Measurements from ENCODE around the gene ZBTB7C. TPM values are rescaled to one million over a fixed set of nuclear protein-coding genes. Genes with fewer than 3 reads are reported as not detected.
A peak's percentile ranks its signal among the peaks of the same experiment; 100 is the strongest.

ZBTB7C gene
- total RNA-seq, 1 donor from 2014 or later = 7.4 TPM

- Mint-ChIP-seq H3K4me3 (no peak overlapping the region), H3K9me3 (no peaks in the 10 kb centered on the region), H3K27me3 (ENCODE audit: low read depth) (peaks cover 46% of the 10 kb centered on the region), H3K4me1 (peaks cover 20% of the 10 kb centered on the region), H3K27ac (no peak overlapping the region), H3K36me3 (no peaks in the 10 kb centered on the region)
- no peak for DNase-seq (ENCODE audit: low spot score in 2 of 2, unreplicated experiment in 2 of 2)
- no peak for TF ChIP-seq CTCF (IDR thresholded peaks at IDR 0.05; ENCODE audit: unreplicated experiment)
Measured at GRCh38 chr18:48399303-48400075, 9.7 kb downstream of the ZBTB7C start.

- Mint-ChIP-seq H3K4me1 (peaks cover 33% of the 10 kb centered on the region), H3K4me3 (no peak overlapping the region), H3K27me3 (ENCODE audit: low read depth) (peaks cover 36% of the 10 kb centered on the region), H3K9me3 (no peaks in the 10 kb centered on the region), H3K36me3 (no peaks in the 10 kb centered on the region), H3K27ac (no peak overlapping the region)
- TF ChIP-seq CTCF (IDR thresholded peaks at IDR 0.05; ENCODE audit: unreplicated experiment) = no peak
- DNase-seq (ENCODE audit: low spot score in 2 of 2, unreplicated experiment in 2 of 2) = peak in 1 of 2 experiments; percentile 33
Measured at GRCh38 chr18:48398074-48398473, 11.1 kb downstream of the ZBTB7C start.

GRCh38 chr18:48397021-48397420 lies 12.2 kb downstream of the ZBTB7C start:
- Mint-ChIP-seq H3K4me3 (no peak overlapping the region), H3K4me1 (peaks cover 42% of the 10 kb centered on the region), H3K9me3 (no peaks in the 10 kb centered on the region), H3K27me3 (ENCODE audit: low read depth) (peaks cover 27% of the 10 kb centered on the region), H3K27ac (no peak overlapping the region), H3K36me3 (no peaks in the 10 kb centered on the region)
- DNase-seq (ENCODE audit: low spot score in 2 of 2, unreplicated experiment in 2 of 2) = no peak
- no peak for TF ChIP-seq CTCF (IDR thresholded peaks at IDR 0.05; ENCODE audit: unreplicated experiment)

GRCh38 chr18:48396561-48396960 lies 12.6 kb downstream of the ZBTB7C start:
- no peak for DNase-seq (ENCODE audit: low spot score in 2 of 2, unreplicated experiment in 2 of 2)
- no peak overlapping the region for H3K4me3 Mint-ChIP-seq
- no peaks in the 10 kb centered on the region for H3K36me3 Mint-ChIP-seq
- peaks cover 45% of the 10 kb centered on the region for H3K4me1 Mint-ChIP-seq
- H3K27ac Mint-ChIP-seq = no peak overlapping the region
- no peaks in the 10 kb centered on the region for H3K9me3 Mint-ChIP-seq
- TF ChIP-seq CTCF (IDR thresholded peaks at IDR 0.05; ENCODE audit: unreplicated experiment) = no peak
- H3K27me3 Mint-ChIP-seq (ENCODE audit: low read depth) = peaks cover 27% of the 10 kb centered on the region

- H3K4me1 Mint-ChIP-seq = peaks cover 46% of the 10 kb centered on the region
- DNase-seq (ENCODE audit: low spot score in 2 of 2, unreplicated experiment in 2 of 2) = no peak
- no peak for TF ChIP-seq CTCF (IDR thresholded peaks at IDR 0.05; ENCODE audit: unreplicated experiment)
- H3K4me3 Mint-ChIP-seq = no peak overlapping the region
- no peaks in the 10 kb centered on the region for H3K36me3 Mint-ChIP-seq
- no peaks in the 10 kb centered on the region for H3K9me3 Mint-ChIP-seq
- H3K27ac Mint-ChIP-seq = no peak overlapping the region
- H3K27me3 Mint-ChIP-seq (ENCODE audit: low read depth) = peaks cover 23% of the 10 kb centered on the region
Measured at GRCh38 chr18:48395646-48396045, 13.5 kb downstream of the ZBTB7C start.

All from mesothelial cell of epicardium (in vitro differentiated cells).